ENCODE measurements around the gene CNNM1. TPM values are rescaled to one million over a fixed set of nuclear protein-coding genes. Genes with fewer than 3 reads are reported as not detected.

Gene CNNM1
- total and polyA plus RNA-seq, 12 donors, result 0.07 to 2.0 (median 1.2) TPM; not detected in 1

GRCh38 chr10:99435986-99436638 is 107.0 kb downstream of the CNNM1 start:
- WGBS, 4 donors, result 28 to 38% (median 32%) methylated on average over 5 of the region's 5 CpGs
- Histone ChIP-seq H3K27me3 (no peaks in the 10 kb centered on the region), H3K4me3 (no peak overlapping the region), H3K9me3 (replicated peaks in 1 of 3) (no peaks in the 10 kb centered on the region), H3K36me3 (replicated peaks in 1 of 2) (peaks cover 0 to 7% of the 10 kb centered on the region in 2 donors), H3K4me1 (replicated peaks in 1 of 2) (peaks cover 10 to 39% of the 10 kb centered on the region in 2 donors), H3K27ac (no peak overlapping the region)
- TF ChIP-seq POLR2A (IDR thresholded peaks at IDR 0.05), result no peak
- TF ChIP-seq CTCF (IDR thresholded peaks at IDR 0.05), result peak; percentile 33 to 60 (median 46)
- DNase-seq, result no peak
- intact Hi-C loops (cut with DNase I), result loop anchor here in 1 of 2 donors (10.0 kb wide), 1 partner anchor 179 kb away; no protein-coding TSS in a partner anchor

GRCh38 chr10:99438890-99439289 is 109.7 kb downstream of the CNNM1 start:
- Histone ChIP-seq H3K27me3 (no peaks in the 10 kb centered on the region), H3K27ac (no peak overlapping the region), H3K9me3 (replicated peaks in 1 of 3) (no peaks in the 10 kb centered on the region), H3K4me3 (no peak overlapping the region), H3K36me3 (replicated peaks in 1 of 2) (peaks cover 0 to 4% of the 10 kb centered on the region in 2 donors), H3K4me1 (replicated peaks in 1 of 2) (peaks cover 0 to 18% of the 10 kb centered on the region in 2 donors)
- DNase-seq, result no peak
- WGBS, 4 donors, result 89 to 94% (median 93%) methylated on average over 2 of the region's 2 CpGs
- intact Hi-C loops (cut with DNase I), result loop anchor here in 1 of 2 donors (10.0 kb wide), 1 partner anchor 176 kb away; no protein-coding TSS in a partner anchor
- TF ChIP-seq CTCF (IDR thresholded peaks at IDR 0.05) (no peak), POLR2A (IDR thresholded peaks at IDR 0.05) (no peak)

DNA sequence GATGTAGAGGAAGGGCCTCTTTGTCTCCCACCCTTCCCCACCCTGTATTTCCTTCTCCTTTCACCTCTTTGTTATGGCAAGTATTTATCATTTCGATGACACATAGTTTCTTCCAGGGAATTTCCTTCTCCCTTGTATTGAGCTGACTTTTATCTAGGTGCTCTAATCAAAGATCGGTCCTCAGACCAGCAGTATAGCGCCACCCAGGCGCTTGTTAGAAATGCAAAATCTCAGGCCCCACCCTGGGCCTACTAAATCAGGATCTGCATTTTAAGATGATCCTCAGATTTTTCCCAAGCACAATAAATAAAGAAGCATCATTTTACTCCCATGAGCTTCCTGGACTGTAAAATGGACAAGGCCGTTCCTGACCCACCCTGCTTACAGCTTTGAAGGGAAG is 113.2 kb downstream of the CNNM1 start:
- DNase-seq, result no peak
- WGBS, 4 donors, result 85 to 88% (median 86%) methylated on average over 5 of the region's 5 CpGs
- TF ChIP-seq CTCF (IDR thresholded peaks at IDR 0.05) (no peak), POLR2A (IDR thresholded peaks at IDR 0.05) (no peak)
- no peaks in the 10 kb centered on the region for H3K4me1 ChIP-seq (replicated peaks in 1 of 2)
- no peaks in the 10 kb centered on the region for H3K36me3 ChIP-seq (replicated peaks in 1 of 2)
- H3K27ac ChIP-seq, result no peak overlapping the region
- H3K4me3 ChIP-seq, result no peak overlapping the region
- no peaks in the 10 kb centered on the region for H3K27me3 ChIP-seq
- no peaks in the 10 kb centered on the region for H3K9me3 ChIP-seq (replicated peaks in 1 of 3)
- intact Hi-C loops (cut with DNase I), result loop anchor here in 1 of 2 donors (10.0 kb wide), 1 partner anchor 152 kb away; no protein-coding TSS in a partner anchor

DNA sequence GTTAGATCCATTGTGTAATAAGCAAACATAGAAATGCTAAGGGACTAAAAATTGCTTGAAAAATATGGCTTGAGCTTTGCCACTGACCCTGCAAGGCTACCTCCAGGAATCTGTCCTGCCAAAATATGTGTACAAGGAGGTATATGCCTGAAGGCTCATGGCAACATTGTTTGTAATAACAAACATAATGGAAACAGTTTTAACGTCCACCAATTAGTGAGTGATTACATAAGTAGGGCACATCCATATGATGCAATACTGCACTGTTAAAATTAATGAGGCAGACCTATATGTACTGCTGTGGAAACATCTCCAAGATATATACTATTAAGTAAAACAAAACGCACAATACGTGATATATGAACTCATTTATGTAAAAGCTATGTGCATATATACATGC is 114.3 kb downstream of the CNNM1 start:
- intact Hi-C loops (cut with DNase I), result loop anchor here in 1 of 2 donors (10.0 kb wide), 1 partner anchor 151 kb away; no protein-coding TSS in a partner anchor
- TF ChIP-seq POLR2A (IDR thresholded peaks at IDR 0.05) (no peak), CTCF (IDR thresholded peaks at IDR 0.05) (no peak)
- no peaks in the 10 kb centered on the region for H3K27me3 ChIP-seq
- H3K36me3 ChIP-seq (replicated peaks in 1 of 2), result no peaks in the 10 kb centered on the region
- H3K4me1 ChIP-seq (replicated peaks in 1 of 2), result no peaks in the 10 kb centered on the region
- H3K4me3 ChIP-seq, result no peak overlapping the region
- 50 to 75% (median 58%) methylated on average over 3 of the region's 3 CpGs for WGBS, 4 donors
- H3K9me3 ChIP-seq (replicated peaks in 1 of 3), result no peaks in the 10 kb centered on the region
- no peak overlapping the region for H3K27ac ChIP-seq
- DNase-seq, result no peak

Other genes starting within 250 kb of the CNNM1 start
- under 1 TPM in 1 of 9 donors, not detected in 8; under 0.01 TPM for gene HPSE2, start 93.5 kb upstream of the CNNM1 start, total RNA-seq
- gene HPSE2, start 93.5 kb upstream of the CNNM1 start, polyA plus RNA-seq, result under 1 TPM in 2 of 3 donors, not detected in 1; 0.10 to 0.16 TPM
- 10 to 100 TPM; 19.6 to 98.6 (median 31.9) TPM for gene GOT1, start 101.3 kb downstream of the CNNM1 start, total RNA-seq
- gene GOT1, start 101.3 kb downstream of the CNNM1 start, polyA plus RNA-seq, result 100 to 1,000 TPM in 1 of 3 donors, 10 to 100 TPM in 2; 10.7 to 139 (median 24.5) TPM
- gene NKX2-3, start 203.6 kb downstream of the CNNM1 start, total RNA-seq, result not detected
- under 1 TPM in 1 of 3 donors, not detected in 2; 0.03 TPM for gene NKX2-3, start 203.6 kb downstream of the CNNM1 start, polyA plus RNA-seq